Measurements from ENCODE around the gene NHS.

NHS gene

DNA sequence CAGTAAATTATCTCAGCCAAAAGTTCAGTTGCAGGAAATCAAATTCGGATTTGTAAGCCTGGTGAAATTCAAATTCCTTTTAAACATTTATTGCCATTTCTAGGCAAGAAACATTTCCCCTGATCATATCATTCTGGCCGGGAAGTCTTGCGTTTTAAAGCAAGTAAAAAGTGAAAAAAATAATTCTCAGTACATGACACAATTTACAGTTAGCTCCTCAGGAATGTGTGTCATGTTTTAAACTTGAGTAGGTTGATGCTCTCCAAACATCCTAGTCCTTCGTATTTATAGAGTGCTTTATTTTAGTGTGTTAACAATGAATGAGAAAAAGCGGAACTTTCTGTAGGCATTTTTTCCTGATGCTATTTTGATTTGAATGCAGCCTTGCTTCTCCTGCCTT lies 204.0 kb downstream of the NHS start:
- Histone ChIP-seq H3K36me3 (no peaks in the 10 kb centered on the region), H3K4me3 (ENCODE audit: low read depth, low read length) (no peak overlapping the region), H3K4me1 (no peaks in the 10 kb centered on the region), H3K9me3 (no peaks in the 10 kb centered on the region), H3K27me3 (no peaks in the 10 kb centered on the region)
- TF ChIP-seq, protein P1, sequence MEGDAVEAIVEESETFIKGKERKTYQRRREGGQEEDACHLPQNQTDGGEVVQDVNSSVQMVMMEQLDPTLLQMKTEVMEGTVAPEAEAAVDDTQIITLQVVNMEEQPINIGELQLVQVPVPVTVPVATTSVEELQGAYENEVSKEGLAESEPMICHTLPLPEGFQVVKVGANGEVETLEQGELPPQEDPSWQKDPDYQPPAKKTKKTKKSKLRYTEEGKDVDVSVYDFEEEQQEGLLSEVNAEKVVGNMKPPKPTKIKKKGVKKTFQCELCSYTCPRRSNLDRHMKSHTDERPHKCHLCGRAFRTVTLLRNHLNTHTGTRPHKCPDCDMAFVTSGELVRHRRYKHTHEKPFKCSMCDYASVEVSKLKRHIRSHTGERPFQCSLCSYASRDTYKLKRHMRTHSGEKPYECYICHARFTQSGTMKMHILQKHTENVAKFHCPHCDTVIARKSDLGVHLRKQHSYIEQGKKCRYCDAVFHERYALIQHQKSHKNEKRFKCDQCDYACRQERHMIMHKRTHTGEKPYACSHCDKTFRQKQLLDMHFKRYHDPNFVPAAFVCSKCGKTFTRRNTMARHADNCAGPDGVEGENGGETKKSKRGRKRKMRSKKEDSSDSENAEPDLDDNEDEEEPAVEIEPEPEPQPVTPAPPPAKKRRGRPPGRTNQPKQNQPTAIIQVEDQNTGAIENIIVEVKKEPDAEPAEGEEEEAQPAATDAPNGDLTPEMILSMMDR (IDR thresholded peaks at IDR 0.05; ENCODE audit: low read depth, low read length): no peak
- no peak for DNase-seq

DNA sequence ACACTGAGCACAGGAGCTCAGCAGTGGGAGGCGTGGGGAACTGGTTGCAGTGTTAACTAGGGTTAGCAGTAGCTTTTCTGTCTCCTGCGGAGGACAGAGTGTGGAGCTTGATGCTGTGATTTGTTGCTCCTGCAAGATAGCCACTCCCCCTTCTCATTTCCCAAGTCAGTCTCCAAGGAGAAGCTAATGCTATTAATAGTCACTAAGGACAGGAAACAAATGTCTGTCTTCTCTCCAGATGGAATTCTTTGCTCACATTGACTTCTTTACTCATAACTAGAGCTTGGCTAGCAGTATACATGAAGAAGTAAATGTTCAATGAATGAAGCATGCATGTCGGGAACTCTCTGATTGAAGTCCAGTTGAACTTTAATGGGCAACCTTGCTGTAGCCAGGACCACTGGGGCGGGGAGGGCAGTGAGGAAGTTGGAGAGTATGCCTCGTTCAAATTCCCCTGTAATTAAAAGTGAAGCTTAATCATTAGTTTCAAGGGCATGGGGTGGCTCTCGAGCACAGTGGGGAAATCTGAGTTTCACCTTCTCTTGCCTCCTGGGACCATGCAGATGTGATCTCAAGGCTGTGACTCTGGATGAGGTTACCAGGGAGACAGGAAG lies 205.6 kb downstream of the NHS start:
- no peak for DNase-seq

DNA sequence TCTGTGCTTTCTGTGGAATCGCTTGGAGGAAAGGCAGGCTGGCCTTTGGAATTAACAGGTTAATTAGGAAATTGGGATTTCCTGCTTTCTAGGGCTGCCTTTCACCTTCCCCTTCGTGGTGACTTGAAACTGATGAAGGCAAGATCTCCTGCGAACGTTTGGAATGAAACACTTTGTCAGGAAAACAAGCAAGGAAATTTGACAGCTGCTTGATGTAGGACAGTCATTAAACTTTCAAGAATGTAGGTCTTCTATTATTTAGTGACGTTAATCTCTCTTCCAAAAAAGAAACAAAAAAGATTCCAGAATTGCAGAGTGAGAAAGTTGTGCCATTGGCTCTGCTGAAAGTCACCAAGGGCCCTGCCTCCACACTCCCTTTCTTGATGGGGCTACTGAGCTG lies 206.6 kb downstream of the NHS start:
- TF ChIP-seq, protein P1 (IDR thresholded peaks at IDR 0.05; ENCODE audit: low read depth, low read length): no peak
- Histone ChIP-seq H3K4me3 (ENCODE audit: low read depth, low read length) (no peak overlapping the region), H3K27me3 (no peaks in the 10 kb centered on the region), H3K9me3 (no peaks in the 10 kb centered on the region), H3K4me1 (no peaks in the 10 kb centered on the region), H3K36me3 (no peaks in the 10 kb centered on the region)
- DNase-seq: no peak

More for the DNA sequence above, 205.6 kb downstream of the NHS start:
- no peak overlapping the region for H3K4me3 ChIP-seq (ENCODE audit: low read depth, low read length)
- H3K27me3 ChIP-seq: no peaks in the 10 kb centered on the region
- no peaks in the 10 kb centered on the region for H3K4me1 ChIP-seq
- no peaks in the 10 kb centered on the region for H3K36me3 ChIP-seq
- TF ChIP-seq, protein P1 (IDR thresholded peaks at IDR 0.05; ENCODE audit: low read depth, low read length): no peak
- no peaks in the 10 kb centered on the region for H3K9me3 ChIP-seq

DNA sequence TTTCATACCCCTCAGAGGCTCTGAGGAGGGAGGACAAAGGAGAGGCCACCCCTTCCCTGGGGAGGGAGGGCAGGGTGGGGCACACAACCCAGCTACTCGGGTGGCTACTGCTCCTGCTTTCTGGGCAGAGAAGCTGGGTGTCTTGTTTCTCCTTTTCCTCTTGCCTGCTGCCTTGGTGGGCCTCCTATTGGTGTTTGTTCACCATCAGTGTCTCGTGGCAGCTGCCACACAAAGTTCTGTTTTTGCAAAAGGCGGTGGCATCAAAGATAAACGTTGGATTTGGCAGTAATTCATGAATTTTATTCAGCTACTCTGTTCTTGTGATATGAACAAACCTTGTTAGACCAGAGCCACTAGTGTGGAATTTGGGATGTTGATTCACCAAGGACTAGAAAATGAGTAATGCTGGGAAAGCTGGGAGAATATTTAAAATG lies 209.3 kb downstream of the NHS start:
- no peaks in the 10 kb centered on the region for H3K36me3 ChIP-seq
- H3K9me3 ChIP-seq: no peaks in the 10 kb centered on the region
- TF ChIP-seq, protein P1 (IDR thresholded peaks at IDR 0.05; ENCODE audit: low read depth, low read length): no peak
- no peak for DNase-seq
- H3K27me3 ChIP-seq: no peaks in the 10 kb centered on the region
- H3K4me3 ChIP-seq (ENCODE audit: low read depth, low read length): no peak overlapping the region
- no peaks in the 10 kb centered on the region for H3K4me1 ChIP-seq

DNA sequence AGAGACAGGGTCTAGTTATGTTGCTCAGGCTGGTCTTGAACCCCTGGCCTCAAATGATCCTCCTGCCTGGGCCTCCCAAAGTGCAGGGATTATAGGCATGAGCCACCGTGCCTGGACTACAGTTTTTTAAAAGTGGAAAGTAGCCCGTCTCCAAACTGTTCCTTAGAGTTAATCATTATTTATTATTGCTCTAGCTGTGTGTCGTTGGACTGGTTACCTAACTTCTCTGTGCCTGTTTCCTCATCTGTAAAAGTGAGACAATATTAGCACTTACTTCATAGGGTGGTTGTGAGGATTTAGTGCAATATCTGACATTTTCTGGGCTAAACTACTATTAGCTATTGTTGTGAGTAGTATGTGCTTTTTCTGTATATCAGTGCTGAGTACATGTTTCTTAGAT lies 210.0 kb downstream of the NHS start:
- no peaks in the 10 kb centered on the region for H3K9me3 ChIP-seq
- no peak overlapping the region for H3K4me3 ChIP-seq (ENCODE audit: low read depth, low read length)
- TF ChIP-seq, protein P1 (IDR thresholded peaks at IDR 0.05; ENCODE audit: low read depth, low read length): no peak
- no peaks in the 10 kb centered on the region for H3K27me3 ChIP-seq
- no peaks in the 10 kb centered on the region for H3K4me1 ChIP-seq
- no peaks in the 10 kb centered on the region for H3K36me3 ChIP-seq
- no peak for DNase-seq

DNA sequence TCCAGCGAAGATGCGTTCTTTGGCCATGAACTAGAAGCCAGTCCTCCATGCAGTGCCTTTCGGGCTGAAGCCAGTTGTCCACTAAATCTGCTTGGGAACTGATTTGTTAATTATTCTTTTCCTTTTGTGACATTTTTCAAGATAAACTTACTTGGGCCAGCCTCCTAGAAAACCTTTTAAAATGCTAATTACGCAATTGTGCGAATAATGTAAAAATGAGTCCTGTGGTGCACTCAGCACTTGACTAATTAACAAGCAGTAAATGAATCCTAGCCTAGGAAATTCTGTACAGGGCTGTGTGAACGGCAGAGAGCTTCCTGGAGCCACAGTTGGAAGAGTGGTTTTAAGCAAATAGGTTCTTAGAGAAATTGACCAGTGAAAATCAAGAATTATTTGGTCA lies 212.4 kb downstream of the NHS start:
- Histone ChIP-seq H3K27me3 (no peaks in the 10 kb centered on the region), H3K9me3 (no peaks in the 10 kb centered on the region), H3K4me1 (no peaks in the 10 kb centered on the region), H3K4me3 (ENCODE audit: low read depth, low read length) (no peak overlapping the region), H3K36me3 (no peaks in the 10 kb centered on the region)
- TF ChIP-seq, protein P1 (IDR thresholded peaks at IDR 0.05; ENCODE audit: low read depth, low read length): no peak
- DNase-seq: no peak

Data from BE2C (cell line).